GM12875 (cell line): ENCODE measurements around the gene PLPPR2.
"Not testable (repeated sequence)": the region's sequence is repeated elsewhere in the genome, so short reads cannot be mapped to it uniquely, and the experiment has no call there.

ENCODE experiments used
- H3K4me3 ChIP-seq: one replicate; pipeline ENCODE4 v1.5.1; 2011; ENCODE audit warnings: low read depth, low read length, control low read depth
- TF ChIP-seq, protein P1 (sequence below): IDR thresholded peaks from 2 replicates; pipeline ENCODE4 v1.5.1; 2011; ENCODE audit warnings: low read depth, mild to moderate bottlenecking, control low read depth, inconsistent platforms, low read length, moderate library complexity, borderline replicate concordance; ENCODE audit not compliant: insufficient read depth

PLPPR2 gene

DNA sequence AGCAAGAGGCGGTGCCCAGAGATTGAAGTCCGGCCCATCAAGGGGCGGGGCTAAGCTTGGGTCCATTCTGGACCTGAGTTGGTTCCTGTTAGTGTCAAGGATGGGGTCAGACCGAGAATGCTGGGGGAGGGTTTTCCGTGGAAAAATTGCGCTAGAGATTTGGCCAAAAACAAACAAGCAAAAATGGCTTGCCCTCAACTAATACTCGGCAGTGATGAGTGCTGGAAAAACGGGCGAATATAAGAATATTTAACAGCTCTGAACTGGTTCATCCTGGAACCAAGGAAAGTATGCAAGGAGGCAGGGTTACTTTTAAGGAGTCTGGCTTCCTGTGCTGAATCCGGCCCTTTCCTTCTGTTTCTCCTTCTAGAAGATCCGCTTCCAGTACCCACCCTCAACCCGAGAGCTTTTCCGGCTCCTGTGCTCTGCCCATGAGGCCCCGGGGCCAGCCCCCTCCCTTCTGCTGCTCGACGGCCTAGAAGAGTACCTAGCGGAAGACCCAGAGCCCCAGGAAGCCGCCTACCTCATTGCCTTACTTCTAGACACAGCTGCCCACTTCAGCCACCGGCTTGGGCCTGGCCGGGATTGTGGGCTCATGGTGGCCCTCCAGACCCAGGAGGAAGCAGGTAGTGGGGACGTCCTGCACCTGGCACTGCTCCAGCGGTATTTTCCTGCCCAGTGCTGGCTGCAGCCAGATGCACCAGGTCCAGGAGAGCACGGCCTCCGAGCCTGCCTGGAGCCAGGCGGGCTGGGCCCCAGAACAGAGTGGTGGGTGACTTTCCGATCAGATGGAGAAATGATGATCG lies 20.1 kb downstream of the PLPPR2 start:
- TF ChIP-seq, protein P1, sequence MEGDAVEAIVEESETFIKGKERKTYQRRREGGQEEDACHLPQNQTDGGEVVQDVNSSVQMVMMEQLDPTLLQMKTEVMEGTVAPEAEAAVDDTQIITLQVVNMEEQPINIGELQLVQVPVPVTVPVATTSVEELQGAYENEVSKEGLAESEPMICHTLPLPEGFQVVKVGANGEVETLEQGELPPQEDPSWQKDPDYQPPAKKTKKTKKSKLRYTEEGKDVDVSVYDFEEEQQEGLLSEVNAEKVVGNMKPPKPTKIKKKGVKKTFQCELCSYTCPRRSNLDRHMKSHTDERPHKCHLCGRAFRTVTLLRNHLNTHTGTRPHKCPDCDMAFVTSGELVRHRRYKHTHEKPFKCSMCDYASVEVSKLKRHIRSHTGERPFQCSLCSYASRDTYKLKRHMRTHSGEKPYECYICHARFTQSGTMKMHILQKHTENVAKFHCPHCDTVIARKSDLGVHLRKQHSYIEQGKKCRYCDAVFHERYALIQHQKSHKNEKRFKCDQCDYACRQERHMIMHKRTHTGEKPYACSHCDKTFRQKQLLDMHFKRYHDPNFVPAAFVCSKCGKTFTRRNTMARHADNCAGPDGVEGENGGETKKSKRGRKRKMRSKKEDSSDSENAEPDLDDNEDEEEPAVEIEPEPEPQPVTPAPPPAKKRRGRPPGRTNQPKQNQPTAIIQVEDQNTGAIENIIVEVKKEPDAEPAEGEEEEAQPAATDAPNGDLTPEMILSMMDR: no peak

DNA sequence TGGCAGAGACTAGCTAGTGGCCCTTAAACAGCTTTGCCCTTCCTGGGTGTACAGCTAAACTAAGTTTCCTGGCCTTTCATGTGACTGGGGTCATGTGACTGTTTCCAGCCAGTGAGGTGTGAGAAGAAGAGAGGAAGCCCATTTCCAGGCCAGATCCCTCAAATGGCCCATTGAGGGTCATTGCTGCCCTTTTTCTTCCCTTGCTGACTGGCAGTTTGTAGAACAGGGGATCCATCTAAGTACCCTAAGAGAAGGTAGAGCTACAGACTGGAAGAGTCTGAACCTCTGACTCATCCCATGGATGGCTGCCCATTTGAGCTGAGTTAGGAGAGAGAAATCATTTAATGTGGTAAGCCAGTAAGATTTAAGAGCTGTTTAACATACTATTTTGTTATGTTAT lies 22.0 kb downstream of the PLPPR2 start:
- TF ChIP-seq, protein P1: no peak
- H3K4me3 ChIP-seq: no peak overlapping the region

More for the DNA sequence above, 20.1 kb downstream of the PLPPR2 start:
- H3K4me3 ChIP-seq: peak overlapping the region; percentile 69

DNA sequence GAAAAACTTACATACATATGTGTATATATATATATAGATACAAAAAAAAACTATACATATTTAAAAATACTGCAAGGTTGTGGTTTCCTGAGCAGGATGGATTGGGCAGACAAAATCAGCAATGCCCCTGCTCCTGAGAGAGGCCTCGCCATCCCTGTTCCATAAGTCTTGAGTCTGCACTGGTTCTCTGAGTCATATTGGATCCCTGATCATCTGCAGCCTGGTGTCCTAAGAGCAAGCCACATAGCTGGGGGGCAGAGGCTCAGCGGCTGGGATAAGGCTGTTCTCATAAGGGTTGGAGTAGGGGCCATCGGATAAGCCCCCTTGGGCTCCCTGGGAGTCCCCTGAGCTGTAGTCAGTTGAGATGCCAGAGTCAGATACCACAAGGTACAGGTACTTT lies 22.5 kb downstream of the PLPPR2 start:
- H3K4me3 ChIP-seq: no peak overlapping the region
- TF ChIP-seq, protein P1: no peak

DNA sequence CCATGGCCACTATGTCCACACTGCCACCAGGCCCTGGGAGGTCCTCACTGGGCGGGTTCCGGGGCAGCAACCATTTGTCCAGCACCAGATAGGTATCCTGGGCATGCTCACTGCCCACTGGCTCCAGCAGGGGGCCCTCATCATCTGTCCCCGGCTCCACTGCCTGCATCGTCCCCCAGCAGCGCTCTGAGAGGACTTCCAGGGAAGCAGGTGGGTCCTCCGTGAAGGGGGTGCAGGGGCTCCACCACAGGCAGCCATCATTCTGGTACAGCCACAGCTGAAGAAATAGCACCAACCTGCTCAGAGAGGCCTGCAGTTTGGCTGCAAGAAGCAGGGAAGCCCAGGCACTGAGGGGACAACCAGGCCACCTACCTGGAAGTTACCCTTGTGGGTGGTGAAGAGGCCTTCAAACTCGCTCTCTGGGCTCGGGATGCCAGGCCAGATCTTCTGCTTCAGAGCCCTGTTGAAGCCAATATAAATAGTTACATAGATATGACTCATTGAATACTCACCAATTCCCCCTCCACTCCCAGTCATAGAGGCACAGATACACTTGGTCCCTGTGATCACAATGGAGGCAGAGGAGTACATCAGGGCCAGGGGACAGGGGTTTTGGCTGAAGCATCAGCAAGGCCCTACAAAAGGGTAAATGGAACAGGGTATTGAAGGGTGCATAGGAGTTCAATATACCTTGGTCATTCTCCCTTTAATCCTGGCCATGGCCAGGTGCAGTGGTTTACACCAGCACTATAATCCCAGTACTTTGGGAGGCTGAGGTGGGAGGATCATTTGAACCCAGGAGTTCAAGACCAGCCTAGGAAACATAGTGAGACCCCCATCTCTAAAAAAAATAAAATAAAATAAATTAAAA lies 23.3 kb downstream of the PLPPR2 start:
- H3K4me3 ChIP-seq: no peak overlapping the region

DNA sequence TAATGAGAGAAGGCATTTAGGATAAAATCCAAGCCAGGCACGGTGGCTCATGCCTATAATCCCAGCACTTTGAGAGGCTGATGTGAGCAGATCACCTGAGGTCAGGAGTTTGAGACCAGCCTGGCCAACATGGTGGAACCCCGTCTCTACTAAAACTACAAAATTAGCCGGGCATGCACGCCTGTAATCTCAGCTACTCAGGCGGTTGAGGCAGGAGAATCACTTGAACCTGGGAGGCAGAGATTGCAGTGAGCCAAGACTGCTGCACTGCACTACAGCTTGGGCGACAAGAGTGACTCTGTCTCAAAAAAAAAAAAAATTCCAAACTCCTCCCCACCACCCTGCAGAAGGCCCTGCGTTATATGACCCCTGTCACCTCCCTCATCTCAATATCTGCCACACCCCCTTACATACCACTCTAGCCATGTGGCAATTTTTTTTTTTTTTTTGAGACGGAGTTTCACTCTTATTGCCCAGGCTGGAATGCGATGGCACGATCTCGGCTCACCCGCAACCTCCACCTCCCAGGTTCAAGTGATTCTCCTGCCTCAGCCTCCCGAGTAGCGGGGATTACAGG lies 24.1 kb downstream of the PLPPR2 start:
- H3K4me3 ChIP-seq: not testable (repeated sequence)

More for the DNA sequence above, 23.3 kb downstream of the PLPPR2 start:
- TF ChIP-seq, protein P1: peak; percentile 63

DNA sequence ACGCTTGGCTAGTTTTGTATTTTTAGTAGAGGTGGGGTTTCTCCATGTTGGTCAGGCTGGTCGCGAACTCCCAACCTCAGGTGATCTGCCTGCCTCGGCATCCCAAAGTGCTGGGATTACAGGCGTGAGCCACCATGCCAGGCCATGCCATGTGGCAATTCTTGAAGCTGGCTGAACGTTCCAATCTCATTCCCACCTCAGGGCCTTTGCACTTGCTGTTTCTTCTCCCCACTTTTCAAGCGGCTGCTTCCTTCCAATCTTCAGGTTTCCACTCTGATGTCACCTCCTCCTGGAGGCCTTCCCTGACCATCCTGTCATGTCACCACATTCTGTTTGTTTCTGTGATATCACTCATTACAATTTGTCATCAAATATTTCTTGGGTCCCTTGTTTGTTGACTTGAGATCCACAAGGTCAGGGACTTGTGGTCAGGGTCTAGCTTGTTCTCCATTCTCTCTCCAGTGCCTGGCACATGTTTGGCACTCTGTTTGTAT lies 24.7 kb downstream of the PLPPR2 start:
- TF ChIP-seq, protein P1: no peak
- no peak overlapping the region for H3K4me3 ChIP-seq
